Stimulated activated CD4-positive, alpha-beta T cell treated with anti-CD3 and anti-CD28 coated beads, Interleukin-1b, Interleukin-23, amount 100 ng/mL, for 1 hour (primary cell): ENCODE measurements around the gene TP53BP2.
"Not testable (repeated sequence)": the region's sequence is repeated elsewhere in the genome, so short reads cannot be mapped to it uniquely, and the experiment has no call there.

Experiments used
- DNase-seq, 2 donors: peaks; one replicate each; pipeline ENCODE4 v3.0.0-alpha.2; 2020; ENCODE audit warnings: low read depth in 2 of 2

Gene TP53BP2

GRCh38 chr1:223742856-223743517 lies 102.8 kb downstream of the TP53BP2 start:
- DNase-seq: no peak

DNA sequence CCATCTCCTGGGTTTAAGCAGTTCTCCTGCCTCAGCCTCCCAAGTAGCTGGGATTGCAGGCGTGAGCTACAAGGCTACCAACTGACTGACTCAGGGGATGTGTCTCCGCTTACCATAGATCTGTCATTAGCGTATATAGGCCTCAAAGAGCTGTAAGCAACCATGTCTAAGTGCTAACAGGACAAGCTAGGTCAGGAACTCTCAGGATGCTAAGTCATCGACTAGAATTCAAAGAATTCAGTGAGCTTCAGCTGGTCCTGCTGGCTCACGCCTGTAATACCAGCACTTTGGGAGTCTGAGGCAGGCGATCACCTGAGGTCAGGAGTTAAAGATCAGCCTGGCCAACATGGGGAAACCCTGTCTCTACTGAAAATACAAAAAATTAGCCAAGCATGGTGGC lies 103.9 kb downstream of the TP53BP2 start:
- no peak for DNase-seq

DNA sequence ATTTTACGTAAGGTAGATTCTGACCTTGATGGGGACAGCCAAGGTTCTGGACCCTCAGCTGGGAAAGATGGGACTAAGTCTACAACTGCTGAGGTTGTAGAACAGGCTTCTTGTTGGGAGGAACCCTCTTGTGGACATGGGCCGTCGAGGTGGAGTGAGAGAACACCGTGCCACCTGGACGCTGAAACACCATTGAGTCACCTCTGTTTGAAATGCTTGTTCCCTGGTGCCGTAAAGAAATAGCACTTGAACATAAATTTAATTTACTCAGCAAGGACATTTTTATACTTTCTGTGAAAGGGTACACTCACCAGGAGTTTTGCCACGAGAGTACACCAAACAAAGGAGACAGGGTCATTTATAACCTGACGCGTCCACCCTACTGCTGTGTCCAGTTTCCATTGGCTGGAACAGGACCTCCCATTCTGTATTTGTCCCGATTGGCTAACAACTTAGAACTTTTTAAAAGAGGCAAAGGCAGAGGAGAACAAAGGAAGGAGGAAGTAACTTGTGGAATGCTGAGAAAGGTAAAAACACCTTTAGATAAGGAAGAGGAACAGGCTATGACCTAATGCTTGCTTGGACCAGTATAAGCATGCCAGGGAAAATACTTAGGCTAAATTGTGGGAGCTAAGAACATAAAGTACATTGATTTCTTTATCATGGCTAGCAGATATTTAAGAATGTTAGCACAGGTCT lies 105.6 kb downstream of the TP53BP2 start:
- not testable (repeated sequence) for DNase-seq

GRCh38 chr1:223739366-223740037 lies 106.2 kb downstream of the TP53BP2 start:
- DNase-seq: no peak

GRCh38 chr1:223738465-223739365 lies 107.0 kb downstream of the TP53BP2 start:
- DNase-seq: no peak

GRCh38 chr1:223737342-223737741 lies 108.4 kb downstream of the TP53BP2 start:
- no peak for DNase-seq

DNA sequence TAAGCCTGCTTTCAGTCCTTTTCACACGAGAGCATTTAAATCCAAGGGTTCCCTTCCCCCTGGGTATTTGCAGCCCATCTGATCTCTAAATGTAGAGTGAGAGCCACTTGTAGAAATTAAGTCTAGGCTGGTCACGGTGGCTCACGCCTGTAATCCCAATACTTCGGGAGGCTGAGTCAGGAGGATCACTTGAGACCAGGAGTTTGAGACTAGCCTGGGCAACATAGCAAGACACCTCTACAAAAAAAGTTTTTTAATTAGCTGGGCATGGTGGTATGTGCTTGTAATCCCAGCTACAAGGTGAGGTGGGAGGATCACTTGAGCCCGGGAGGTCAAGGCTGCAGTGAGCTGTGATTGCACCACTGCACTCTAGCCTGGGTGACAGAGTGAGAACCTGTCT lies 109.1 kb downstream of the TP53BP2 start:
- not testable (repeated sequence) for DNase-seq

DNA sequence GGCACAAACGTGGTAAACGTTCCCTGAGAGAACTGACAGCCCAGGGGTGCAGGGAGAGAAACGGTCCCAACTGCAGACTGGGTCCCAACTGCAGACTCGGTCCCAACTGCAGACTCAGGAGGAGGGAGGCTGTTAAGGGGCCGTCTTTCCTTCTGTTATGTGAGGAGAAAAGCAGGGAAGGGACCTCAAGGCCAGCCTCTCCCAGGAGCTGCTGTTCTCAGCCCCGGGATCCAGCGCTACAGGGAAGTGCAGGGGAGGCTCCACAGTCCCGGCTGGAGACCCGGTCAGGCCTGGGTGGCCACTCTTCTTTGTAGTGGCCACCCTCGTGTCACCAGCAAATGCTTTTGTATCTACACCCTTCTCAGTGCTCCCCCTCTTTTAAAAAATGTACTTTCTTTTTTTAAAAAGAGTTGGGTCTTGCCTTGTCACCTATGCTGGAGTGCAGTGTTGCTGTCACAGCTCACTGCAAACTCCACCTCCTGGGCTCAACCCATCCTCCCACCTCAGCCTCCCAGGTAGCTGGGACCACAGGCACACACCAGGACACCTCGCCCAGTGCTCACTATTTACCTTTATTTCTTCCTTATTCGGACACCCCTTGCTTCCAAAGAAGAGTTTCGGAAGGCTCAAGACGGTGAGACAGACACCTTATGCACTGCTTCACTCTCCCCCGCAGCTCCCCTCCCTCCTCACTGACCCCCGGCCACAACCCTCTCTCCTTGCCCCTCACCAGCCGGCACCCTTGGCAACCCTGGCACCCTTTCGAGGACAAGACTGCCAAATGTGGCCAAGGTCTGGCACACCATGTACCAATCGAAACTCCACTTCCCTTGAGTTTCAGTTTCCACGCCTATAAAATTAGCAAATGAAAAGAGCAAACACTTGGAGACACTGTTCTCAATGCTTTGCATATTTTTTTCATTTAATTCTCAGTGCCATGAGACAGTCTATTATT lies 111.6 kb downstream of the TP53BP2 start:
- no peak for DNase-seq

GRCh38 chr1:223732993-223733798 lies 112.6 kb downstream of the TP53BP2 start:
- no peak for DNase-seq

GRCh38 chr1:223731133-223731770 lies 114.5 kb downstream of the TP53BP2 start:
- DNase-seq: no peak

DNA sequence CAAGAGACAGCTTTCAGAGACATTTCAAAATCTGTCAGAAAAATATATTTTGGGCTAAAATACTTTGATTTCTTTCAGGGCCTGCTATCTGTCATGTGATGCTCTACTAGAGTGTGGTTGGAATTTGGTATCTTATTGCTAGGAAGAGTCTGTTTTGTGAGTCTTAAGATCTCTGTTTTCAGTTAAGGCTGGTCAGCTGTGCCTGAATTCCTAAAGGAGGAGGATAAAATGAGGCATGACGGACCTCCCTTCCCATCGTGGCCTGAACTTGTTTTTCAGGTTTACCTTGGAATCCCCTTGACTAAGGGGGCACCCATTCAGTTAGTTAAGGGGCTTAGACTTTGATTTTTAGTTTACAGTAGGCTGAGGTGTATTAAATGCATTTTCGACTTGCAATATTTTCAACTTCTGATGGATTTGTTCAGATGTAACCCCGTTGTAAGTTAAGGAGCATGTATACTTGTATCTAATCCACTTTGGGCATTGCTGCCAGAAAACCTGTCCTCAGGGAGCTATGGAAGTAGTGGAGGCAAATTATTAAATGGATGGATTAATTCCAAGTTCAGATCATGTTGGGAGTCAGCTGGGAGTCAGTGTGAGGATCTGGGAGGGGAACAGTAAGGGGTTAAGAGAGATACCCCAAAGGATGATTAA lies 115.1 kb downstream of the TP53BP2 start:
- DNase-seq: no peak

GRCh38 chr1:223729906-223730305 lies 115.8 kb downstream of the TP53BP2 start:
- DNase-seq: no peak
